Activated T-helper 2 cell treated with anti-CD3 and anti-CD28 coated beads, Interferon-gamma antibody, Interleukin-2, Interleukin-4, amounts not matched to agents 10 μg/mL and 5 μg/mL and 100 μg/mL, durations not matched to agents 14 hours and 24 hours and 36 hours (primary cell): ENCODE results near the gene TTK. TPM values are rescaled to one million over a fixed set of nuclear protein-coding genes. Genes with fewer than 3 reads are reported as not detected.

ENCODE experiments used
- DNase-seq: peaks from one replicate; pipeline ENCODE4 v3.0.0; 2021; ENCODE audit warnings: low spot score
- H3K27ac Mint-ChIP-seq: one replicate; pipeline ENCODE4 v1.8.0; 2021; ENCODE audit warnings: mixed read lengths
- H3K27me3 Mint-ChIP-seq: one replicate; pipeline ENCODE4 v1.8.0; 2021; ENCODE audit warnings: low read depth, mixed read lengths
- H3K36me3 Mint-ChIP-seq: one replicate; pipeline ENCODE4 v1.8.0; 2021; ENCODE audit warnings: low read depth, mixed read lengths
- H3K4me1 Mint-ChIP-seq: one replicate; pipeline ENCODE4 v1.8.0; 2021; ENCODE audit warnings: low read depth, mixed read lengths
- H3K4me3 Mint-ChIP-seq: one replicate; pipeline ENCODE4 v1.8.0; 2021; ENCODE audit warnings: low read depth, mild to moderate bottlenecking, moderate library complexity, mixed read lengths
- H3K9me3 Mint-ChIP-seq: one replicate; pipeline ENCODE4 v1.8.0; 2021; ENCODE audit warnings: mixed read lengths
- intact Hi-C: fragments of 100-400 bp; cut with micrococcal nuclease; formaldehyde crosslinking; loops from one replicate; pipeline ENCODE4 v1.15.1; 2023
- total RNA-seq: library from RNA; stranded (reverse); gene quantifications from 2 replicates; pipeline ENCODE4 v1.2.3, GENCODE V29; 2022

Gene TTK
- total RNA-seq, 1 donor from 2014 or later: 26.2 TPM

DNA sequence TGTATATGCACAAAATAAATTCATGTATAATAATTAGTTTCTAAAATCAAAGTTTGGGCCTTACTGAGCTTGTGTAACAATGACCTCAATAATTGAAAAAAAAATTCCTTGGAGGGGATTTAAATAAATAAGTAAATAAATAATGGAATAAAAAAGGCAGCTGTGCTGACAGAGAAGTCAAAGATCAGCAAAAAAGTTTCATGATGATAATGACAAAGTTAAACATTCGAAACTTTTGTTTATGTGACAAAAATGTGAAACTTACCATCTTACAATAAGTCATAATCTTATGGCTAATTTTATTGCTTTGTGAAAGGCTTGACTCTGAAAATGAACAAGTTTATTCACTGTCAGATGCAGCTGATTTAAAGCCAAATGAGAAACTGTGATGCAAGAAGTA is 3.1 kb upstream of the TTK start:
- DNase-seq: no peak
- no peak overlapping the region for H3K4me3 Mint-ChIP-seq
- peaks cover 26% of the 10 kb centered on the region for H3K27me3 Mint-ChIP-seq
- intact Hi-C loops: loop anchor here (5.0 kb wide), 1 partner anchor 134 kb away; no protein-coding TSS in a partner anchor
- no peaks in the 10 kb centered on the region for H3K9me3 Mint-ChIP-seq
- peaks cover 26% of the 10 kb centered on the region for H3K4me1 Mint-ChIP-seq
- H3K36me3 Mint-ChIP-seq: peaks cover 10% of the 10 kb centered on the region
- no peak overlapping the region for H3K27ac Mint-ChIP-seq

DNA sequence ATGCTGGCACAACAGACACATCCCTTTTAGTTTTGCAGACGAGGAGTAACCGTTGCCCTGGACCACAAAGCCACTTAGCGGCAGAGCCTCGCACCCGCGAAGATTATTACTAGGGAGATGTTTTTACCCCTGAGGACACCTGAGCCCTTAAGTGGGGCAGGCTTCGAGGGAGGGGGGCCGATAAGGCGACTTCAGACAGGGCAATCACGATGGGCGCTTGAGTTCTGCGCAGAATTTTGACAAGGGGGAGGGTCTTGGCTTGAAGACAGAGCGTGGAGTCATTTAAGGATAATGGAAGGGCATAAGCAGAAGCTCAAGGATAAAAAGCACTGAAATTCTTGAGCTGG is 650 bp upstream of the TTK start:
- intact Hi-C loops: loop anchor here (1.0 to 5.0 kb wide), 5 partner anchors 57 to 1750 kb away; partner anchors contain the start of genes BCKDHB and ELOVL4
- Mint-ChIP-seq H3K4me3 (peak overlapping the region; percentile 92), H3K27ac (peak overlapping the region; percentile 94), H3K36me3 (peaks cover 28% of the 10 kb centered on the region), H3K27me3 (peaks cover 11% of the 10 kb centered on the region), H3K4me1 (peaks cover 40% of the 10 kb centered on the region), H3K9me3 (no peaks in the 10 kb centered on the region)
- DNase-seq: no peak

DNA sequence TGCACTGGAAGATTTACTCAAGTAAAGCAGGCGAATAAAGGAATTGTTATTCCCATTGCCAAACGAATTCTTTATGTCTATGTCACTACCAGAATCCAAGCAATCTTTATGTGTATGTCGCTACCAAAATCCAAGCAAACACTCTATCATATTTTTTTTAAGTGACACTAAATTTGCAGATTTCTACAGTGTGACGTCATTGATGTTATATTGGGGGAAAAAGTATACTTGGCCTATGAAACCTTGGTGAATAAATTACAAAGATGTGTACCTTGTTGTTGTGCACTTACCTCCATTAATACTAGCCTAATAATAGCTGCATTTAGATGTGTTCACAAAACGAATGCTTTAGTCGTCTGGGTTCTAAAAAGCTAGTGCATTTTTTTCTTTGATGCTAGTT is 957 bp downstream of the TTK start:
- peaks cover 45% of the 10 kb centered on the region for H3K4me1 Mint-ChIP-seq
- H3K9me3 Mint-ChIP-seq: no peaks in the 10 kb centered on the region
- H3K4me3 Mint-ChIP-seq: peak overlapping the region; percentile 92
- DNase-seq: no peak
- intact Hi-C loops: loop anchor here (2.0 kb wide), 1 partner anchor 59 kb away; the partner anchor contains the start of gene ELOVL4
- peaks cover 34% of the 10 kb centered on the region for H3K36me3 Mint-ChIP-seq
- H3K27me3 Mint-ChIP-seq: peaks cover 8% of the 10 kb centered on the region
- H3K27ac Mint-ChIP-seq: peak overlapping the region; percentile 94

DNA sequence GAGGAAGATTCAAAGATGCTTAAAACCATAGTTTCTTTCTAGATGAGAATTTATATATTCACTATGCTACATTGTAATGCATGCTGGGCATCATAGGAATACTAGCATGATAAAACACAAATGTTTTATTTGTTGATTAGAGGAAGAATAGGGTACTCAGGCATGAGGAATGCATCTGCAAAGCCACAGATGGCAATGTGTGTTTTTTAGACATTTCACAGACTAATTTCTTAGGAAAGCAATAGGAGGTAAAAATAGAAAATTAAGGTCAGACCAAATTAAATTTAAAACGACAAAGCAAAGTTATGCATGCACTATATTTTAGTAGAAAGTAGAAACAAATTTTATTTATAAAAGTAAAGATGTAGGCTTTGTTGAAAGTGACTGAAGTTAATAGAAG is 2.1 kb downstream of the TTK start:
- peaks cover 46% of the 10 kb centered on the region for H3K36me3 Mint-ChIP-seq
- H3K27me3 Mint-ChIP-seq: peaks cover 2% of the 10 kb centered on the region
- no peak overlapping the region for H3K27ac Mint-ChIP-seq
- no peaks in the 10 kb centered on the region for H3K9me3 Mint-ChIP-seq
- no peak overlapping the region for H3K4me3 Mint-ChIP-seq
- no peak for DNase-seq
- intact Hi-C loops: no loop called here
- H3K4me1 Mint-ChIP-seq: peaks cover 46% of the 10 kb centered on the region

DNA sequence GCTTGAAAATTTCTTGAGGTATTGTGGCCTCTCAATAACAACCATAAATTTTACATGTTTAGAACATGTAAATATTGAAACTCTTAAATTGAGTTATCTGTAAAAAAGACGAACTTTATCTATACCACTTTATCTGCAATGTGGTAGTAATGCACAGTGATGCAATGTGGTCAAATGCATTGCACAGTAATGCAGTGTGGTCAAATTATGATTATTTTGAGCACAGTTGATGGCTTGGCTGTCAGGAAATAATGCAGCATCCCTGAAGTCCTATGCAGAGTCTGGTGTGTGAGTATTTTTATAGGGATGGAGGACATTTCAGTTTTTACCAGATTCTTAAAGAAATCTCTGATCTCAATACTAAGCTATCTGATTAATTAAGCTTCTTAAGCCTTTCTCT is 5.1 kb downstream of the TTK start:
- Mint-ChIP-seq H3K9me3 (no peaks in the 10 kb centered on the region), H3K4me3 (no peak overlapping the region), H3K27me3 (no peaks in the 10 kb centered on the region), H3K36me3 (peaks cover 70% of the 10 kb centered on the region), H3K27ac (no peak overlapping the region), H3K4me1 (peaks cover 32% of the 10 kb centered on the region)
- intact Hi-C loops: no loop called here
- DNase-seq: no peak

DNA sequence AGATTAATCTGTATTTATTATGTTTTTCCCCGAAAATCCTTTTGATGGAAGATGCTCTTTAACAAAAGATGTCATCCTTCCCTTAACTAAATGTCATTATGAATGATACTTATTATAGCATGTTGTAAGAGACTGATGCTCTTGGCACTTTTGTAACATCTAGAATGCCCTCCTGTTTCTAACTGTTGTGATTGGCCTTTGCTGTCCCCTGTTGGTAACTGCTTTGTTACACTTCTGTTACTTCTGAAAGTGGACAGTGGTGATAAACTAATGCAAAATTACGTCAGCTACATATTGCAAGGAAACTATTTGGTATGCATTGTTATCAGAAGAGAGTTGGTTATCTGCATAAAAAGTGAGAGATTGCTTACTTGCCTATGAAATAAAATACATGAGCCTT is 5.8 kb downstream of the TTK start:
- H3K4me1 Mint-ChIP-seq: peaks cover 30% of the 10 kb centered on the region
- no peaks in the 10 kb centered on the region for H3K27me3 Mint-ChIP-seq
- H3K36me3 Mint-ChIP-seq: peaks cover 77% of the 10 kb centered on the region
- no peak overlapping the region for H3K27ac Mint-ChIP-seq
- no peak for DNase-seq
- H3K4me3 Mint-ChIP-seq: no peak overlapping the region
- intact Hi-C loops: no loop called here
- no peaks in the 10 kb centered on the region for H3K9me3 Mint-ChIP-seq

DNA sequence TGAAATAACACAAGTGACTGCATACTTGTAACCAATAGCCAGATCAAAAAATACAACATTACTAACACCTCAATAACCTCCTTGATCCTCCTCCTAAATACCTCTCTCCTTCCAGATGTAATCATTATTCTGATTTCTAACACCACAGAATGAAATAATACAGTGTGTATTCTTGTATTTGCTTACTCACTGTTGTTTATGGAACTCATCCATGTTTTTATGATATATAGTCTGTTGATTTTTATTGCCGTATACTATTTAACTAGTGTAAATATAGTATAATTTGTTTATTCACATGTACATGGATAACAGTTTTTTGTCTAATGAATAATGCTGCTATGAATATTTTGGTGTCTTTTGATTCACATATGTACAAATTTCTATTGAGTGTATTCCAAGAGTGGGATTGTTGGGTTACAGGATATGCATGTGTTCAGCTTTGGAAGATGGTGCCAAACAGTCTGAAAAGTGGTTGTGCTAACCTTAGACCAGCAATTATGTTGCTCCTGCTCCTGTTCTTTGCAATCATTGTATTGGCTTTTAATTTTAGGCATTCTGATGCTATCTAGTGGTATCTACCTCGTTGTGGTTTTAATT is 11.5 kb downstream of the TTK start:
- DNase-seq: no peak
- Mint-ChIP-seq H3K4me3 (no peak overlapping the region), H3K36me3 (peaks cover 65% of the 10 kb centered on the region), H3K9me3 (no peaks in the 10 kb centered on the region), H3K4me1 (peaks cover 2% of the 10 kb centered on the region), H3K27ac (no peak overlapping the region), H3K27me3 (no peaks in the 10 kb centered on the region)
- intact Hi-C loops: no loop called here

DNA sequence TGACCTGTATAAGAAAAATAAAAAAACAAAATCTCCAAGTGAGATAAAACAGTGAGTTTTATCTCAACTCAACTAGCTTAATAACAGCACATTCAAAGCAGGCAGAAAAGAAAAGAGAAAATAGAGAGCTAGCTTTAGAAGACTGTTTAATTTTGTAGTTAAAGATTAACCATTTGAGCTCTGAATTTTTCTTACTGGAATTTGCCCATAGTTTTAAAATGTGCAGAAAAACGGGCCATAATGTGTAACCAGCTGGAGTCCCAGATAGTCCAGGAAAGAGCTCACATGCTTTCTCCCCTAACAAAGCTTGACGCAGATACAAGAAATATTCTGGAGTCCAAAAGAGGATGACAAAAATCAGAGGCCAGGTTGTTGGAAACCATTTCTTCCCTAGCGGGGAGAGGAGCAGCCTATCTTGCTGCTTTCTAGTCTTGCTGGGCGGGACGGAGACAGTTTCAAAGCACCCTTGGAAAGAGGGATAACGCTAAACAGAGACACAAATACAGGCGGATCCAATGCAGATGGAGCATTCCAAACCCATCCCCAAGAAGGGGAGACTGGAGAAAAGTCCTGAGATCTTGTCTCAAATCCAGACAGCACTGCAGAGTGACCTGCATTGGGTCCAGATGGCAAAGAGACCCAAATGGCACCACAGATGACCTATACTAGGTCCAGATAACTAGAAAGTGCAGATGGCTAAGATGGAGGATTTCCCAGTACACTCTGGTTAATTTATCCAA is 16.1 kb downstream of the TTK start:
- Mint-ChIP-seq H3K4me3 (no peak overlapping the region), H3K27ac (no peak overlapping the region), H3K4me1 (peaks cover 2% of the 10 kb centered on the region), H3K36me3 (peaks cover 58% of the 10 kb centered on the region), H3K27me3 (no peaks in the 10 kb centered on the region), H3K9me3 (no peaks in the 10 kb centered on the region)
- DNase-seq: no peak
- intact Hi-C loops: no loop called here

DNA sequence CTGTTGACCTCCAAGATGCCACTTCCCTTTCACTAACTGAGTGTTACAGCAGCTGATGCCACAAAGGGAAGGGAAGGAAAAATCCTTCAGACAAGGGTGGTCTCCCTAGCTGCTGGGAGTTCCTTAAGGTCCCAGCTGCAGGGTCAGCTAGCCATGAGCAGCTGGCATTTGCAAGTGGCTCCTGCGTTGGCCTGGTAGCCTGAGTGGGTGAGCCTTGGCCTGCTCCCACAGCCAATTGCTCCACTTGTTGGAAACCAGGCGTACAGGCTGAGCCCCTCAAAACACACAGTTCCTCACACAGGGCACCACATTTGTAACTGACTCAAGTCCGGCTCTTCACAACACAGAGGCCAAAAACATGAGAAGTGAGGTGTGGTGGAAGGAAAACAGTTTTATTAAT is 16.7 kb downstream of the TTK start:
- H3K9me3 Mint-ChIP-seq: no peaks in the 10 kb centered on the region
- DNase-seq: no peak
- no peak overlapping the region for H3K4me3 Mint-ChIP-seq
- intact Hi-C loops: no loop called here
- H3K27ac Mint-ChIP-seq: no peak overlapping the region
- H3K4me1 Mint-ChIP-seq: peaks cover 2% of the 10 kb centered on the region
- peaks cover 61% of the 10 kb centered on the region for H3K36me3 Mint-ChIP-seq
- no peaks in the 10 kb centered on the region for H3K27me3 Mint-ChIP-seq

DNA sequence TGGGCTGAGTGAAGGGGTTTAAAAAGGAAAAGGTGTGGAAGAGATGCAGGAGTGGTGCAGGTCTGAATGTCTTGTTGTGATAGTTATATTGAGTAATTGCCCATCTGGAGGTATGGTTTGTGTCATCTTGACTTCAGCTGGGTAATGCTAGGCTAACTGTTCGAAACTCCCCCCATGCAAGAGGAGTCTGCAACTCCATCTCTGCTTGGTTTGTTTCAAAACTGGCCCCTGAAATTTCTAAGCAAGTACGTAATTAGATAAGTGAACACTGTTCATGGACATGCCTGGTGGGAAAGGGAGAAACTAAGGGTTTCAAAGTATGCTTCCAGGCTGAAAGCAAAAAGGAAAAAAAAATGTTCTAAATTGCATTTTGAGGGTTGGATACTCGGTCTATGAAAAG is 17.1 kb downstream of the TTK start:
- H3K27ac Mint-ChIP-seq: no peak overlapping the region

DNA sequence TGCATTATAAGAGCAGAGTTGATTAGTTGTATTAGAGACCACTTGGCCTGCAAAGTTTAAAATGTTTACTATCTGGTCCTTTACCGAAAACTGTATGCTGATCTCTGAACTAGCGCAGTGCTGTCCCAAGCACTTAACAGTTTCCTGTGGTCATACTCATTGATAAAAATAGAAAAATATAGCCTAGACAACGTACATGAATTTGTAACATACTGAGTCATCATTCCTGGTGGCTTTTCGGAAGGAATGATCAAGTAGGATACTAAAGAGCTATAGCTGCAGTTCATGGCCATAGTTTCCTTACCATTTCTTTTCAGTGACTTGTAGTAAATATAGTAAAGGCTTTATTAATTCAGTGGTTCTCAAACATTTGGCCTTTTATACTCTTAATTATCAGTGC is 18.4 kb downstream of the TTK start:
- DNase-seq: no peak
- H3K4me3 Mint-ChIP-seq: no peak overlapping the region
- H3K27ac Mint-ChIP-seq: no peak overlapping the region
- no peaks in the 10 kb centered on the region for H3K27me3 Mint-ChIP-seq
- H3K4me1 Mint-ChIP-seq: no peaks in the 10 kb centered on the region
- no peaks in the 10 kb centered on the region for H3K9me3 Mint-ChIP-seq
- peaks cover 54% of the 10 kb centered on the region for H3K36me3 Mint-ChIP-seq
- intact Hi-C loops: no loop called here

More for the DNA sequence above, 17.1 kb downstream of the TTK start:
- no peak overlapping the region for H3K4me3 Mint-ChIP-seq
- no peaks in the 10 kb centered on the region for H3K27me3 Mint-ChIP-seq
- no peaks in the 10 kb centered on the region for H3K9me3 Mint-ChIP-seq
- intact Hi-C loops: no loop called here
- no peak for DNase-seq
- H3K36me3 Mint-ChIP-seq: peaks cover 60% of the 10 kb centered on the region
- H3K4me1 Mint-ChIP-seq: no peaks in the 10 kb centered on the region

DNA sequence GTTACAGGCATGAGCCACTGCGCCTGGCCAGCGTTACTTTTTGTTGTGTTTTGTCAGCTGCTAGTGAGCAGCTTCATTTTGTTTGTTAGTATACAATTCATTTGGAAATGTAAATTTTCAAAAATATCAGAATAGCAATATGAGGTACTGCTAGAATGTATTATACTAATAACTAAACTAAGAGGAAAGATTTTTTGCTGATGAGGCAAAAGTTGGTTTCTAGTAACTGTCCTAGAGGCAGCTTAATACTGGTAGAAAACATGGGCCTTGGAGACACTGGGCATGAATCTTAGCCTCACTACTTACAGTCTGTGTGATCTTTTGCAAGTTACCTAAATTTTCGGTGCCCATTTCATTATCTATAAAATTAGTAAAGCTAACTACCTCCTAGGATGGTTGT is 24.1 kb downstream of the TTK start:
- no peaks in the 10 kb centered on the region for H3K27me3 Mint-ChIP-seq
- H3K4me3 Mint-ChIP-seq: no peak overlapping the region
- peaks cover 14% of the 10 kb centered on the region for H3K4me1 Mint-ChIP-seq
- no peaks in the 10 kb centered on the region for H3K9me3 Mint-ChIP-seq
- H3K36me3 Mint-ChIP-seq: peaks cover 63% of the 10 kb centered on the region
- intact Hi-C loops: no loop called here
- no peak for DNase-seq
- no peak overlapping the region for H3K27ac Mint-ChIP-seq

DNA sequence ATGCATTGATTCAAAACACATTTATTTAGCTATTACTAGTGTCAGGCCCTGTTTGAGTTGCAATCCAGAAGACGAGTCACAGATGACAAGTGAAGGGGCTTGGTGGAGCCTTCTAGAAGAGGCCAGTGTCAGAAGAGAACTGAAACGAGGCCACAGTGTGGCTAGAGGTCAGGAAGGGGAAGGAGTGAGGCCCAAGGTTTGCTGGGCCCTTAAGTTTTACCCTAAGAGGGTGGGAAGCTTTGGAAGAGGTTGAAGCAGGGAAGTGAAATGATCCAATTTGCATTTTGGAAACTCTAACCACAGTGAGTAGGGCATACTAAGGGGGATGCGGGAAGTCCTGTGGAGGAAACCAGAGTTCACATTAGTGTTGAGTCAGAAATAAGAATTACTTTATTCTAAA is 25.0 kb downstream of the TTK start:
- Mint-ChIP-seq H3K4me3 (no peak overlapping the region), H3K27me3 (no peaks in the 10 kb centered on the region), H3K27ac (peak overlapping the region; percentile 62), H3K9me3 (no peaks in the 10 kb centered on the region), H3K4me1 (peaks cover 14% of the 10 kb centered on the region), H3K36me3 (peaks cover 60% of the 10 kb centered on the region)
- no peak for DNase-seq
- intact Hi-C loops: no loop called here
